Activated naive CD4-positive, alpha-beta T cell treated with anti-CD3 and anti-CD28 coated beads for 36 hours (primary cell): ENCODE data around the gene OAF. TPM values are rescaled to one million over a fixed set of nuclear protein-coding genes. Genes with fewer than 3 reads are reported as not detected.

Experiments
- CTCF ChIA-PET: fragments of 350-600 bp; sonication (Branson Sonifier 250); formaldehyde crosslinking; loops from one replicate; lab custom pipeline; 2021; ENCODE audit warnings: antibody characterized with exemption; lab: Charles Lee
- DNase-seq: peaks from one replicate; pipeline ENCODE4 v3.0.0-alpha.2; 2020
- H3K27ac Mint-ChIP-seq: one replicate; pipeline ENCODE4 v1.8.0; 2021; ENCODE audit warnings: mild to moderate bottlenecking, mixed read lengths
- H3K27me3 Mint-ChIP-seq: one replicate; pipeline ENCODE4 v1.8.0; 2021; ENCODE audit warnings: low read depth, mixed read lengths
- H3K36me3 Mint-ChIP-seq: one replicate; pipeline ENCODE4 v1.8.0; 2021; ENCODE audit warnings: low read depth, mixed read lengths
- H3K4me1 Mint-ChIP-seq: one replicate; pipeline ENCODE4 v1.8.0; 2021; ENCODE audit warnings: low read depth, mixed read lengths
- H3K4me3 Mint-ChIP-seq: one replicate; pipeline ENCODE4 v1.8.0; 2021; ENCODE audit warnings: mild to moderate bottlenecking, moderate library complexity, mixed read lengths
- H3K9me3 Mint-ChIP-seq: one replicate; pipeline ENCODE4 v1.8.0; 2021; ENCODE audit warnings: mixed read lengths
- intact Hi-C: fragments of 100-400 bp; cut with micrococcal nuclease; formaldehyde crosslinking; loops from one replicate; pipeline ENCODE4 v1.15.1; 2023
- total RNA-seq, 2 experiments: library from RNA; stranded (reverse); gene quantifications; one replicate each; pipeline ENCODE4 v1.2.3, GENCODE V29; 2021

The OAF gene
- 1 to 10 TPM; 1.5 to 1.6 TPM for total RNA-seq

DNA sequence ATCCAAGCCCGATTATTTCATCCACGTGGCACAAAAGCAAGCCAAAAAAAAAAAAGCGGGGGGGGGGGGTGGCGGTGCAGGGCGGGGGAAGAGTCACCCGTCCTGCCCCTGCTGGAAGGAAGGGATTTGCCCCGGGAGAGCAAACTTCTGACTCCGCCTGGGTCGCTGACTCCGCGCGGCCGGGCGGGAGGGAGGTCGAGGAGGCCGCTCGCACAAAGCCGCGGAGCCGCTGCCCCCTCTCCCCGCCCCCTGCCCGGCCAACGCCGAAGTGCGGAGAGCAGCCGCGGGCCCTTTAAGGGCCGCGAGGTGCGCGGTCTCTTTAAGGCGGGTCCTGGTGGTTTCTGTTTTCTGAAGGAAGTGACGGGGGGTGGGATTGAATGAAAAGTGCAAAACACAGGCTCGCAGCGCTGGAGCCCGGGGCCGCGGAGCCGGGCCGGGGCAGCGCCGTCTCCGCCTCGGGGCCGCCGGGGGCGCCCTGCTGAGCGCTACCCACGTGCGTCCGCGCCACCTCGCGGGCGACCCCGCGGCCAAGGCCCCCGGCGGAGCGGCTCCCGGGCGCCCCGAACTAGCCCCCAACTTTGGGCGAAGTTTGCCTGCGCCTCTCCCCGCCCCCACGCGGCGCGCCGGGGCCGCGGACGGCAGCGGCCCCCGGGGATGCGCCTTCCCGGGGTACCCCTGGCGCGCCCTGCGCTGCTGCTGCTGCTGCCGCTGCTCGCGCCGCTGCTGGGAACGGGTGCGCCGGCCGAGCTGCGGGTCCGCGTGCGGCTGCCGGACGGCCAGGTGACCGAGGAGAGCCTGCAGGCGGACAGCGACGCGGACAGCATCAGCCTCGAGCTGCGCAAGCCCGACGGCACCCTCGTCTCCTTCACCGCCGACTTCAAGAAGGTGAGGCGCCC lies at the start of gene OAF:
TSS of gene OAF (plus strand) at position 407 of the 896 bp plus-strand sequence. CDS start at position 655, 248 bp downstream.
- intact Hi-C loops: loop anchor here (1.0 to 5.0 kb wide), 2 partner anchors 37 to 39 kb away; no protein-coding TSS in a partner anchor
- no peaks in the 10 kb centered on the region for H3K9me3 Mint-ChIP-seq
- peak; percentile 59 for DNase-seq
- CTCF ChIA-PET: no interaction called here
- peak within 1 kb of the TSS; percentile 83 for H3K4me3 Mint-ChIP-seq
- peaks cover 5% of the 10 kb centered on the region for H3K4me1 Mint-ChIP-seq
- H3K36me3 Mint-ChIP-seq: no peaks in the 10 kb centered on the region
- peak within 1 kb of the TSS; percentile 44 for H3K27ac Mint-ChIP-seq
- H3K27me3 Mint-ChIP-seq: peaks cover 10% of the 10 kb centered on the region

DNA sequence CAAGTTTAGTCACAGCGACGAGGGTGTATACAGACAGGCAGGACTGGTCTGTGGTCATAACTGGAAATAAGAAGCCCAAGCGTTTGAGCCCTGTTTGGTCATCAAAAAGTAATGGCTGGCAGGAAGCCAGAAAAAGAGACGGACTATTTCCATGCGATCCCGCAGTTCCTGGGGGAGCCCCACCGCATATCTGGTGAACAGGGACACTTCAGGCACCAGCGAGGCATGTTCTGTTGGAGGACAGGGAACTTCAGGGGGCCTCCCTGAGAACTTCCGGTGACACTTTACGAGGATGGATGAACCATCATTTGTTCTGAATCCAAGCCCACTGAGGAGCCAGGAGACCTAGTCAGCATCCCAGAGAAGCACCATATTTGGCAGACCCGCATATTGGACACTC lies 43.2 kb upstream of the OAF start:
- H3K4me1 Mint-ChIP-seq: peaks cover 4% of the 10 kb centered on the region
- H3K4me3 Mint-ChIP-seq: no peak overlapping the region
- intact Hi-C loops: loop anchor here (2.0 kb wide), 2 partner anchors 495 to 687 kb away; no protein-coding TSS in a partner anchor
- CTCF ChIA-PET: interaction anchor here (1.1 to 1.9 kb wide), 3 partner anchors 60 to 90 kb away, joined by 4 to 6 read pairs (median 4); no protein-coding TSS in a partner anchor
- no peak for DNase-seq
- H3K9me3 Mint-ChIP-seq: peaks cover 5% of the 10 kb centered on the region
- no peak overlapping the region for H3K27ac Mint-ChIP-seq
- H3K36me3 Mint-ChIP-seq: no peaks in the 10 kb centered on the region
- H3K27me3 Mint-ChIP-seq: peaks cover 61% of the 10 kb centered on the region

DNA sequence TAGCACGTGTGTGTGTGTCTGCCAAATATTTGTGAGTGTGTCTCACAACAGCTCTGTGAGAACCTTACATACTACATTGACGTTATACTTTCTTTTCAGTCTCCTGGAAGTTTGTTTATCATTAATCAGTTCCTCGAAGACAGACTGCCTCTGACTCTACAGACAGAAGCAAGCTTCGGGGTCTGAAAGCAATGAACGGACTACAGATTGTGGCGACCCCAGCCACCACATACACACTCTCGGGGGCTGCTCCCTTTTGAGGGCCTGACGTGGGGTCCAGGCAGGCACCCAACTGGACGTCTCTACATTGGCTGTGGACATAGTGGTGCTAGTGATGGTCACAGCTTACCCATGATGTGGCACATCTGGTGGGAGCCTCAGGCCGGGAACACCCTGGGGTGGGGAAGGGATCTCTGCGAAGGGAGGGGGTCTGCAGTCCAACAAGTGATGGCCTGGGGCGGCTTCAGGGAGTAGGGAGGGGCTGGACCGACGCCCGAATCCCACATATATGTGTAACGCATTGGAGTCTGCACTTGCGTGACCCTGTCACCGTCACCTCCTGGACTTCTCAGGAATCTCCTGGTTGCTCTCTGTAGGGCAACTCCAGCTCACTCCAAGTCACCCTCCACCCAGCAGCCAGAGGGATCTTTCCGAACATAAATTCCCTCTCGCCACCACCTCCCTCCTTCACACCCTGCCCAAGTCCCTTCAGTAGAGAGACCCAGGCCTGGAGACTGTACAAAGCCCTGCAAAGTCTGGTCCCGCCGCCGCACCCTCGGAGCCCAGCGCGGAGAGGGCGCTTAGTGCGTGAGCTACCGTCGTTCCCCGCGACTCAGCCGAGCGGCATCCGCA lies 42.5 kb upstream of the OAF start:
- CTCF ChIA-PET: interaction anchor here (0.8 to 1.9 kb wide), 7 partner anchors 10 to 90 kb away, joined by 3 to 8 read pairs (median 4); no protein-coding TSS in a partner anchor
- Mint-ChIP-seq H3K4me3 (peak overlapping the region; percentile 56), H3K27ac (no peak overlapping the region), H3K27me3 (peaks cover 64% of the 10 kb centered on the region), H3K36me3 (no peaks in the 10 kb centered on the region), H3K9me3 (peaks cover 5% of the 10 kb centered on the region), H3K4me1 (peaks cover 4% of the 10 kb centered on the region)
- no peak for DNase-seq
- intact Hi-C loops: loop anchor here (2.0 kb wide), 2 partner anchors 496 to 688 kb away; no protein-coding TSS in a partner anchor

DNA sequence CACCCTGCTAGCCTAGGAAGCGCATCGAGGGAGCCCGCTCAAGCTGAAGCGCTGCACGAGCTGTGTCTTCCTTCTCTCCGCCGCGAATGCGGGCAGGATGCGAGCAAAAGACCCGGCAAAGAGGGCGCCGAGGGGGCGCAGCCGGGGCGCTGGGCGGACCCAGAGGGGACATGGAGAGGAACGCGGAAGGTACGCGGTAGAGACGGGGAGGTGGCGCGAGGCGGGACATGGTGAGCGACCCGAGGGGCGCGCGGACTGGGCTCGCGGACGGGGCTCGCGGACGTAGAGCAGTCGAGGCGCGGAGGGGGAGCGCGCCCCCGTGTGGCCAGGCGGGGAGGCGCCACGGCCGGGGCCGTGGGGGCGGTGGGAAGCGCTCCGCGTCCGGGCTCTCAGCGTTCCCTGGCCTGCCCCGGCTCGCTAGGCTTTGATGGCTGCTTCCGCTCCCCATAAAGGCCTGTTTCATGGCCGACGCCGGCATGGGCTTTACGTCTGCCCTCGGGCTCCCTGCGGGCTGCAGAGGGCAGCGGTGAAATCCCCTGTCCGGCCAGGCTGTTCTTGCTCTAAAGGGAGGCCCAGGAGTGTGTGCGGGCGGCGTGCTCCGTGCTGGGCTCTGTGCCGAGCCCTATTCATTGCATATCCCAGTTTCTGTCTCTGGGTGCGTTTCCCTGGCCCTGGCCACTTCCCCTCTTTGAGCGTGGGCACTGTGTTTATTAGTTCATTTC lies 41.7 kb upstream of the OAF start:
- no peaks in the 10 kb centered on the region for H3K36me3 Mint-ChIP-seq
- H3K27ac Mint-ChIP-seq: no peak overlapping the region
- peaks cover 62% of the 10 kb centered on the region for H3K27me3 Mint-ChIP-seq
- H3K4me1 Mint-ChIP-seq: peaks cover 4% of the 10 kb centered on the region
- DNase-seq: peak; percentile 60
- CTCF ChIA-PET: interaction anchor here (0.6 to 4.9 kb wide), 10 partner anchors 9 to 89 kb away, joined by 3 to 47 read pairs (median 4); no protein-coding TSS in a partner anchor
- peak overlapping the region; percentile 56 for H3K4me3 Mint-ChIP-seq
- intact Hi-C loops: loop anchor here (2.0 kb wide), 2 partner anchors 496 to 688 kb away; no protein-coding TSS in a partner anchor
- H3K9me3 Mint-ChIP-seq: peaks cover 5% of the 10 kb centered on the region

DNA sequence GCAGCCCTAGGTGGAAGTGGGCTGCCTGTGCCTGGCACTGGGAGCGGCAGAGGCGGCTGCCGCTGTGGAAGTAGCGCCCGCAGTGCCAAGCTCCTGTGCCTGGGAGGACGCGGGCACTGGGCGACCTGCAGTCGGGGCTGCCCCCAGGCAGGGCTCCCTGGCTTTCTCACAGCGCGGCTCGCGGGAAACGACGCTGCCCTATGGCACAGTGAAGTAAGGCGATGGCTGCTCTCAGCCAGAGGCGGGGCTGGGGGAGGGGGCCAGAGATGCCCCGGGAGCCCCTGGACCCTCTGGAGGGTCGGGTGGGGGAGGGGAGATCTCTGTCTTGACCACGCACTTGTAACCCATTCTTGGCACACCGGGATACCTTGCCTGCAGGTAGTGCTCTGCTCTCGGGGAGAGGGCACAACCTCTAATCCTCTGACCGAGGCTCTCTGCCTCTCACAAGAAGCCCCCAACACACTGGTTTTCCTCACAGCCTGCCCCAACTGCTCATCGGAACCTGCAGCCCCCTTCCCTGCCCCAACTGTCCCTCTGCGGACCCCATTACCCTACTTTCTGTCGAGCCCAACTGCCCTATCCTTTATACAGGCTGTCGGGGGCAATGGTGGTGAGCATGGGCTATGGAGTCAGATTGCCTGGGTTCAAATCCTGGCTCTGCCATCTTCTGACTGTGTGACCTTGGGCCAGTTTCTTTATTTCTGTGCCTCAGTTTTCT lies 40.7 kb upstream of the OAF start:
- H3K9me3 Mint-ChIP-seq: peaks cover 5% of the 10 kb centered on the region
- no peaks in the 10 kb centered on the region for H3K36me3 Mint-ChIP-seq
- H3K27ac Mint-ChIP-seq: no peak overlapping the region
- no peak overlapping the region for H3K4me3 Mint-ChIP-seq
- CTCF ChIA-PET: interaction anchor here (0.6 to 4.9 kb wide), 7 partner anchors 20 to 515 kb away, joined by 3 to 47 read pairs (median 3); no protein-coding TSS in a partner anchor
- intact Hi-C loops: loop anchor here (2.0 to 5.0 kb wide), 3 partner anchors 42 to 689 kb away; partner anchors contain the start of gene OAF
- H3K4me1 Mint-ChIP-seq: peaks cover 4% of the 10 kb centered on the region
- H3K27me3 Mint-ChIP-seq: peaks cover 57% of the 10 kb centered on the region
- no peak for DNase-seq

DNA sequence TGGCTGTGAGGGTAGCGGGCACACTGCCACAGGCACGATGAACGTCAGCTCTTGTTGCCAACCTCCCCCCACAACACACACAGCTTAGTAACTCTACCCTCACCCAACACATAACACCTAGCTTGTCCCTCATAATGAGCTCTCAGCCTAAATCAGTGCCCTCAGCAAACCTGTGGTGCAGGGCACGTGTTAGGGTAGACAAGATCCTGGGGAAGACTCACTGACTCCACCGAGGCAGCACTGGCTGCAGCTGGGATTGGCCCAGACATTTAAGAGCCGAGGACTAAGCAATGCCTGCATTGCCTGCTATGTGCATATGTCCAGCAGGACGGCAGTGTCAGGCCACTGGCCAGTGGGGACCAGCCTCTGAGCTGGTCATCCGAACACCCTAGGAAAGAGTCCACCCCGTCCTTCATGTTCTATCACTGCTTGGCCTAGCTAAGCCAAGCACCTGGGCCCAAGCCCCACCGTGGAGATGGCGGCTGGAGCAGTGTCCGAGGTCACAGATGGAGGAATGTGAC lies 40.0 kb upstream of the OAF start:
- CTCF ChIA-PET: interaction anchor here (0.9 to 4.9 kb wide), 7 partner anchors 20 to 514 kb away, joined by 3 to 47 read pairs (median 3); no protein-coding TSS in a partner anchor
- Mint-ChIP-seq H3K9me3 (peaks cover 2% of the 10 kb centered on the region), H3K27me3 (peaks cover 54% of the 10 kb centered on the region), H3K4me1 (peaks cover 4% of the 10 kb centered on the region), H3K27ac (no peak overlapping the region), H3K36me3 (no peaks in the 10 kb centered on the region), H3K4me3 (no peak overlapping the region)
- DNase-seq: no peak
- intact Hi-C loops: loop anchor here (5.0 kb wide), 1 partner anchor 42 kb away; the partner anchor contains the start of gene OAF

DNA sequence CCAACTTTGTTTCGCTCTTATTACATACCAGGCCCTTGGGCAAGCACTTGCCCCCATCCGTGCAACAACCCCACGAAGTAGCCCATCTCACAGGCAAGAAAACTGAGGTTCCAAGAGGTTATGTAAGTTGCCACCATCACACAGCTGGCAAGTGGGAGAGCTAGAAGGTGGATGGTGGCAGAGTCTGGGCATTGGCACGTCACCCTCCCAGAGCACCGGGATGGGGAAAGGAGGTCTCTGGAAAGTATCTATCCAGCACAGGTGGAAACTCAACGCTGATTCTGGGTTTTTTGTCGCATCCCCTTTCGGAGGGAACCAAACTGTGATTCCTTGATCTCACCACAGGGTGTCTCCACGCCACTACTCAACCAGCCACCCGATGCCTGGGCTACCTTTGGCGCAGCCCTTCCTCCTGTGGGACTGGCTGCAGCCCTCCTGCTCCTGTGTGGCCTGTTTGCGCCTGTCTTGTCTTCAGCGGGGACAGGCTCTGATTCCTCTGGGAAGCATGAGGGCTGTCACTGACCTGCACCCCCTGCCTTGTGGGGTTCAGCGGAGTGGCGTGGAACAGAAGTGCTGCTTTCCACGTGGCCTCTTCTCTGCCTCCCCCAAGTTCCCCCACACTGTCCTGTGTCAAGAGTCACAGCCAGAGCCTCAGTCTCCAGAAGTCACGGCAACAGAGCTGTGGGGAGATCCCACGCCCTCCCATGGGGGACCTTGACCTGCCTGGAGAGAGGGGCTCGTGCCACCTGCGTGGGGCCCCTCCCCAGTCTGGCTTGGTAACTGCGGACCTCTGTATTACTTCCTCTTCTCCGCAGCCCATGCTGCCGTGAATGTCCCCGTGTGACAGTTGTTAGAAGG lies 38.5 kb upstream of the OAF start:
- no peaks in the 10 kb centered on the region for H3K36me3 Mint-ChIP-seq
- intact Hi-C loops: loop anchor here (1.0 to 5.0 kb wide), 3 partner anchors 40 to 131 kb away; partner anchors contain the start of gene OAF
- peaks cover 50% of the 10 kb centered on the region for H3K27me3 Mint-ChIP-seq
- no peak overlapping the region for H3K27ac Mint-ChIP-seq
- DNase-seq: peak; percentile 71
- H3K4me3 Mint-ChIP-seq: no peak overlapping the region
- peaks cover 4% of the 10 kb centered on the region for H3K4me1 Mint-ChIP-seq
- CTCF ChIA-PET: interaction anchor here (0.6 to 4.9 kb wide), 6 partner anchors 53 to 128 kb away, joined by 3 to 47 read pairs (median 3); no protein-coding TSS in a partner anchor
- no peaks in the 10 kb centered on the region for H3K9me3 Mint-ChIP-seq

DNA sequence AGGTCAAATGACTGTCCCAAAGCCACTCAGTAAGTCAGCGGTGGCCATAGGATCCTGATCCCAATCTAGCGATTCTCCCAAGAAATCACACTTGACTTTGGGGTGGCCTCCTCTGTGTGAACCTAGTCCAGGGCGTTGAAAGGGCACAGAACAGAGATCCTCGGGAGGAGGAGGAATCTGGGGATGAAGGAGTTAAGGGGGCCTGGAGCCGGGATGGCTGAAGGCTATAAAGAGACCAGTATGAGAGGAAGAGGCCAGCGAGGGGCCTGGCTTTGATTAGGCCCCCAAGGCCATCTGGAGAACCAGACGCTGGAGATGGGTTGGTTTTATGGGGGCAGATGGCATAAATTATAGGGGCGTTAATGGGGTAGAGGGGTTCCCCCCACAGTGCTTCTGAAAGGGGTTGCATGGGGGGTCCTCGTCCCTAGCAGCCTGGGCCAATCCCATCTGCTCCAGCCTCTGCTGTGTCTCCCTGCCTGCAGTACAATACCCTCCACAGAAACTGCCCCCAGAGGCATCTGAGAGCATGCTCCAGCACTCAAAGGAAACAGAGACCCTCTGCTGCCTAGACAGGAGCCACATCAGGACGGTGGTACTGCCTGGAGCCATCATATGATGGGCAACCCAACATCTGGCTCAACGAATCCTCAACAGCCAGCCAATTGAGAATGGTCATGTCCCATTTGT lies 37.7 kb upstream of the OAF start:
- H3K36me3 Mint-ChIP-seq: no peaks in the 10 kb centered on the region
- no peak overlapping the region for H3K27ac Mint-ChIP-seq
- no peaks in the 10 kb centered on the region for H3K9me3 Mint-ChIP-seq
- H3K4me3 Mint-ChIP-seq: no peak overlapping the region
- CTCF ChIA-PET: interaction anchor here (0.9 to 4.9 kb wide), 3 partner anchors 52 to 130 kb away, joined by 3 to 47 read pairs (median 3); no protein-coding TSS in a partner anchor
- DNase-seq: no peak
- intact Hi-C loops: loop anchor here (5.0 kb wide), 1 partner anchor 39 kb away; the partner anchor contains the start of gene OAF
- H3K27me3 Mint-ChIP-seq: peaks cover 41% of the 10 kb centered on the region
- H3K4me1 Mint-ChIP-seq: peaks cover 4% of the 10 kb centered on the region

DNA sequence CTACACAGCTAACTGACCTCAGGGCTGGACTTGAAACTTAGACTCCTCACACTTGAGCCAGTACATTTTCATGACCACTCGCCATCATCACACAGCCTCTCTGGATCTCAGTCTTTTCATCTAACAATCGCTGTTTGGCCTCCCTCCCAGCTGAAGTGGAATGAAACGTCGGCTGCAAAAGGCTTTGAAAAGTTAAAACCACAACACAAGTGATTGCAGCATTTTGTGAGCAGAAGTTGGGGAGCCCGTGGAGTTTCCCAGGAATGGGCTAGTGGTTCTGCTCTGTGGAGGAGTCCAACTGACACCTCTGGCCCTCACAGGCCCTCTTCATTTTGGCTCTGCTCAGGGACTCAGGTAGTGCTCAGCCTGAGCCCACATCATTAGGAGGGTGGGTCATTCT lies 37.0 kb upstream of the OAF start:
- Mint-ChIP-seq H3K27me3 (peaks cover 35% of the 10 kb centered on the region), H3K4me1 (peaks cover under 1% of the 10 kb centered on the region), H3K9me3 (no peaks in the 10 kb centered on the region), H3K4me3 (no peak overlapping the region), H3K27ac (no peak overlapping the region), H3K36me3 (no peaks in the 10 kb centered on the region)
- intact Hi-C loops: loop anchor here (5.0 kb wide), 1 partner anchor 38 kb away; the partner anchor contains the start of gene OAF
- CTCF ChIA-PET: interaction anchor here (1.5 to 4.9 kb wide), 2 partner anchors 57 to 129 kb away, joined by 3 to 47 read pairs; no protein-coding TSS in a partner anchor
- DNase-seq: no peak
